ENCODE results near the gene WWC2. TPM values are rescaled to one million over a fixed set of nuclear protein-coding genes. Genes with fewer than 3 reads are reported as not detected.

The WWC2 gene
- total and polyA plus RNA-seq, 2 experiments from 2014 or later: 50.5 to 74.2 TPM

- H3K4me2 ChIP-seq: no peak overlapping the region
- no peak overlapping the region for H3K4me3 ChIP-seq
- Mint-ChIP-seq H3K27ac (no peak overlapping the region), H3K9me3 (peaks cover 6% of the 10 kb centered on the region; the same call in 2 of the 3 replicates), H3K4me3 (no peak overlapping the region), H3K36me3 (ENCODE audit: low read depth) (no peaks in the 10 kb centered on the region), H3K4me1 (peaks cover 3% of the 10 kb centered on the region), H3K27me3 (ENCODE audit: insufficient read depth, low read depth, poor library complexity) (peaks cover 2% of the 10 kb centered on the region)
- ATAC-seq: no peak
- no peaks in the 10 kb centered on the region for H3F3A ChIP-seq (replicated peaks; ENCODE audit: low read depth)
- H3K27ac ChIP-seq (ENCODE audit: low read depth): no peak overlapping the region
- H3K27me3 ChIP-seq (ENCODE audit: insufficient read depth): no peaks in the 10 kb centered on the region
- no peaks in the 10 kb centered on the region for H4K20me1 ChIP-seq (replicated peaks; ENCODE audit: insufficient read depth)
- no peaks in the 10 kb centered on the region for H3K4me1 ChIP-seq (ENCODE audit: insufficient read depth)
- peak overlapping the region; percentile 19; the same call in 1 of the 2 replicates for H2AFZ ChIP-seq
- H3K79me2 ChIP-seq (replicated peaks; ENCODE audit: insufficient read depth): no peaks in the 10 kb centered on the region
- DNase-seq (ENCODE audit: low spot score): no peak
- TF ChIP-seq EZH2phosphoT487 (IDR thresholded peaks at IDR 0.05; ENCODE audit: unreplicated experiment) (no peak), EZH2 (IDR thresholded peaks at IDR 0.05; ENCODE audit: low read depth, unreplicated experiment) (no peak), ZNF114 (CRISPR knock-in tag; IDR thresholded peaks at IDR 0.05) (no peak), ETS1 (IDR thresholded peaks at IDR 0.05) (no peak), ZNF331 (CRISPR knock-in tag; IDR thresholded peaks at IDR 0.05; ENCODE audit: low read depth) (no peak), CTCF (conservative IDR thresholded peaks at IDR 0.05; ENCODE audit: low read depth in 2 of 2) (no peak), NANOG (IDR thresholded peaks at IDR 0.05; ENCODE audit: borderline replicate concordance) (no peak), STAT1 (IDR thresholded peaks at IDR 0.05; ENCODE audit: unreplicated experiment) (no peak), CREB1 (CRISPR knock-in tag; IDR thresholded peaks at IDR 0.05; ENCODE audit: low read depth) (no peak), JUNB (IDR thresholded peaks at IDR 0.05; ENCODE audit: unreplicated experiment) (no peak), ZNF462 (CRISPR knock-in tag; IDR thresholded peaks at IDR 0.05) (no peak), POLR2AphosphoS5 (IDR thresholded peaks at IDR 0.05; ENCODE audit: low read depth) (no peak)
- TF ChIP-seq, protein P1, sequence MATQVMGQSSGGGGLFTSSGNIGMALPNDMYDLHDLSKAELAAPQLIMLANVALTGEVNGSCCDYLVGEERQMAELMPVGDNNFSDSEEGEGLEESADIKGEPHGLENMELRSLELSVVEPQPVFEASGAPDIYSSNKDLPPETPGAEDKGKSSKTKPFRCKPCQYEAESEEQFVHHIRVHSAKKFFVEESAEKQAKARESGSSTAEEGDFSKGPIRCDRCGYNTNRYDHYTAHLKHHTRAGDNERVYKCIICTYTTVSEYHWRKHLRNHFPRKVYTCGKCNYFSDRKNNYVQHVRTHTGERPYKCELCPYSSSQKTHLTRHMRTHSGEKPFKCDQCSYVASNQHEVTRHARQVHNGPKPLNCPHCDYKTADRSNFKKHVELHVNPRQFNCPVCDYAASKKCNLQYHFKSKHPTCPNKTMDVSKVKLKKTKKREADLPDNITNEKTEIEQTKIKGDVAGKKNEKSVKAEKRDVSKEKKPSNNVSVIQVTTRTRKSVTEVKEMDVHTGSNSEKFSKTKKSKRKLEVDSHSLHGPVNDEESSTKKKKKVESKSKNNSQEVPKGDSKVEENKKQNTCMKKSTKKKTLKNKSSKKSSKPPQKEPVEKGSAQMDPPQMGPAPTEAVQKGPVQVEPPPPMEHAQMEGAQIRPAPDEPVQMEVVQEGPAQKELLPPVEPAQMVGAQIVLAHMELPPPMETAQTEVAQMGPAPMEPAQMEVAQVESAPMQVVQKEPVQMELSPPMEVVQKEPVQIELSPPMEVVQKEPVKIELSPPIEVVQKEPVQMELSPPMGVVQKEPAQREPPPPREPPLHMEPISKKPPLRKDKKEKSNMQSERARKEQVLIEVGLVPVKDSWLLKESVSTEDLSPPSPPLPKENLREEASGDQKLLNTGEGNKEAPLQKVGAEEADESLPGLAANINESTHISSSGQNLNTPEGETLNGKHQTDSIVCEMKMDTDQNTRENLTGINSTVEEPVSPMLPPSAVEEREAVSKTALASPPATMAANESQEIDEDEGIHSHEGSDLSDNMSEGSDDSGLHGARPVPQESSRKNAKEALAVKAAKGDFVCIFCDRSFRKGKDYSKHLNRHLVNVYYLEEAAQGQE (IDR thresholded peaks at IDR 0.05; ENCODE audit: unreplicated experiment): no peak
- no peaks in the 10 kb centered on the region for H3K36me3 ChIP-seq (ENCODE audit: insufficient read depth)
- no peaks in the 10 kb centered on the region for H3K9me2 ChIP-seq (ENCODE audit: insufficient read depth)
Measured at GRCh38 chr4:183333983-183334382, 234.9 kb downstream of the WWC2 start.
